Panc1 (cell line): Measurements from ENCODE around the gene TLR1. TPM values are rescaled to one million over a fixed set of nuclear protein-coding genes. Genes with fewer than 3 reads are reported as not detected.

Experiments
- ATAC-seq: fragments of 200-7000 bp; cut with Tn5 transposase; 2 replicates; pipeline ENCODE4 v1.9.1; 2020; ENCODE audit warnings: mild to moderate bottlenecking, moderate library complexity
- BruUV-seq: library from RNA; stranded (reverse); fragments of 400-500 nt; replicated peaks from 2 replicates; lab custom pipeline; 2021; lab: Mats Ljungman, UMichigan
- CTCF ChIA-PET: fragments of 300-600 bp; sonication (Branson Sonifier 250); formaldehyde crosslinking; loops from one replicate; lab custom pipeline; 2022; ENCODE audit warnings: antibody characterized with exemption; lab: Charles Lee
- POLR2A ChIA-PET: fragments of 300-600 bp; sonication (Branson Sonifier 250); formaldehyde crosslinking; loops from one replicate; lab custom pipeline; 2022; ENCODE audit warnings: antibody characterized with exemption; lab: Charles Lee
- DNase-seq: peaks from one replicate; pipeline ENCODE4 v3.0.0-alpha.2; 2010; ENCODE audit warnings: low read depth, low spot score
- H3K27ac ChIP-seq: 2 replicates; pipeline ENCODE4 v1.5.1; 2011; ENCODE audit warnings: mild to moderate bottlenecking, low read length, inconsistent platforms
- H3K27me3 ChIP-seq: fragments of 200-500 bp; sonication (Bioruptor generic); 2 replicates; pipeline ENCODE4 v1.6.0; 2014; ENCODE audit warnings: low read length, inconsistent platforms; ENCODE audit not compliant: control insufficient read depth, insufficient read depth
- H3K36me3 ChIP-seq: fragments of 200-500 bp; sonication (Bioruptor generic); 2 replicates; pipeline ENCODE4 v1.5.1; 2014; ENCODE audit warnings: inconsistent platforms, mild to moderate bottlenecking, low read length, moderate library complexity; ENCODE audit not compliant: control insufficient read depth, insufficient read depth
- H3K4me1 ChIP-seq: 2 replicates; pipeline ENCODE4 v1.5.1; 2011; ENCODE audit warnings: inconsistent platforms, mild to moderate bottlenecking, low read length, moderate library complexity; ENCODE audit not compliant: control insufficient read depth, insufficient read depth
- H3K4me3 ChIP-seq, 2 experiments: 2 replicates each; pipeline ENCODE4 v1.5.1; 2011 to 2012; ENCODE audit warnings: low read depth in 2 of 2, low read length in 2 of 2, mild to moderate bottlenecking in 2 of 2, inconsistent platforms in 1 of 2, moderate library complexity in 1 of 2
- H3K9me3 ChIP-seq: fragments of 200-500 bp; sonication (Bioruptor generic); 2 replicates; pipeline ENCODE4 v1.5.1; 2014; ENCODE audit warnings: low read depth, mild to moderate bottlenecking, inconsistent platforms, low read length, moderate library complexity; ENCODE audit not compliant: control insufficient read depth, insufficient read depth
- POLR2AphosphoS5 ChIP-seq: IDR thresholded peaks from 2 replicates; pipeline ENCODE4 v1.6.1; 2012; ENCODE audit warnings: mild to moderate bottlenecking, low read depth, low read length, moderate library complexity
- SIN3A ChIP-seq: IDR thresholded peaks from 2 replicates; pipeline ENCODE4 v1.6.1; 2012; ENCODE audit warnings: low read depth, mild to moderate bottlenecking, low read length, moderate library complexity, borderline replicate concordance; ENCODE audit not compliant: insufficient read depth
- TCF7L2 ChIP-seq: IDR thresholded peaks from 2 replicates; pipeline ENCODE4 v1.6.1; 2011; ENCODE audit warnings: mild to moderate bottlenecking, low read depth, low read length, inconsistent platforms
- in situ Hi-C: cut with HindIII; loops from 2 replicates; pipeline ENCODE4 v1.10.0; 2016; ENCODE audit warnings: low sequenced_read_pairs, low pct_unique_long_range_greater_than_20kb
- intact Hi-C: fragments of 100-400 bp; cut with micrococcal nuclease; formaldehyde crosslinking; loops from one replicate; pipeline ENCODE4 v1.10.0; 2022; ENCODE audit not compliant: unreplicated experiment
- total RNA-seq: library from RNA; stranded (reverse); gene quantifications from one replicate; pipeline ENCODE4 v1.2.1, GENCODE V29; 2021; ENCODE audit not compliant: unreplicated experiment
- TF ChIP-seq, protein P1 (sequence below): fragments of 450-650 bp; IDR thresholded peaks from 2 replicates; pipeline ENCODE4 v1.5.1; 2017; ENCODE audit warnings: mild to moderate bottlenecking
- TF ChIP-seq, protein P2 (sequence below), 2 experiments: IDR thresholded peaks; 2 replicates each; pipeline ENCODE4 v1.6.1; 2011 to 2012; ENCODE audit warnings: low read depth in 2 of 2, control low read depth in 1 of 2, low read length in 1 of 2, mild to moderate bottlenecking in 1 of 2, moderate library complexity in 1 of 2; ENCODE audit not compliant: insufficient read depth in 1 of 2

TLR1 gene
- total RNA-seq, 1 experiment from 2014 or later, result 0.41 TPM

DNA sequence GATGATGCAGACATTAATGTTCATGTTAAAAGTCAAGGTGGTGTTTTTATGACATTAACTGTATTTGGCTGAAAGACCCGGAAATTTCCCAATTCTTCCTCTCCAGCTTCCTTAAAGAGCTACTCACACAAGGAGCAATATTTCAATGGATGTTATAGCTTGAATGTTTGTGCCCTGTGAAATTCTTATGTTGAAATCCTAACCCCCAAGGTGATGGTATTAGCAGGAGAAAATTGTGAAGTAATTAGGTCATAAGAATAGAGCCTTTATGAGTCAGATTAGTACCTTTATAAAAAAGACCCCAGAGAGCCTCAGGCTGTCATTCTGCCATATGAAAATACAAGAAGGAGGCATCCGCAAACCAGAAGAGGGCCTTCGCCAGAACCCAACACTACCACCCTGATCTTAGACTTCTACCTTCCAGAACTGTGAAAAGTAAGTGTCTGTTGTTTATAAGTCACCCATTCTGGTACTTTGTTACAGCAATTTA lies 3.6 kb downstream of the TLR1 start (continued):
- TF ChIP-seq POLR2AphosphoS5, result no peak

DNA sequence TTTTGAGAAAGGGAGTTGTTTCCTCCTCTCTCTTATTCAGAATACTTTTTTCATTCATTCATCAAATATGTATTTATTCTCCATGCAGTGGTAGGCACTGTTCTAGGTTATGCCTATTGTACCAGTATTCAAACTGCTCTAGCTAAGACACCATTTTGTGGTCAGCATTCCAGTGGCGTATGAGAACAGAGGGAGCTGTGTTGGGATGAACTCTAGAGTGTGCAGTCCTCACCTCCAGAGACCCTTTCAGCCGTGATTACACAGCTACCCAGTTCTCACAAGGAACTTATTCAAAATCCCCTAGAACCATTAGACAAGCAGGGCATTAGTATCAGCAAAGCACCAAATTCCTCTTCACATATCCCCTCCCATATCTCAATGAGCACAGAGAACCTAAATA lies 4.2 kb downstream of the TLR1 start:
- CTCF ChIA-PET, result no interaction called here
- Histone ChIP-seq H3K4me3 (no peak overlapping the region), H3K36me3 (no peaks in the 10 kb centered on the region), H3K9me3 (no peaks in the 10 kb centered on the region), H3K4me1 (peaks cover 4% of the 10 kb centered on the region; the same call in 1 of the 2 replicates), H3K27me3 (no peaks in the 10 kb centered on the region), H3K27ac (no peak overlapping the region)
- in situ Hi-C loops (no loop called here), intact Hi-C loops (no loop called here)
- DNase-seq, result no peak
- POLR2A ChIA-PET, result no interaction called here
- no TSS peak for BruUV-seq
- no peak for ATAC-seq
- TF ChIP-seq SIN3A, result no peak
- TF ChIP-seq POLR2AphosphoS5, result no peak
- no peak for TF ChIP-seq TCF7L2
- TF ChIP-seq, protein P1, sequence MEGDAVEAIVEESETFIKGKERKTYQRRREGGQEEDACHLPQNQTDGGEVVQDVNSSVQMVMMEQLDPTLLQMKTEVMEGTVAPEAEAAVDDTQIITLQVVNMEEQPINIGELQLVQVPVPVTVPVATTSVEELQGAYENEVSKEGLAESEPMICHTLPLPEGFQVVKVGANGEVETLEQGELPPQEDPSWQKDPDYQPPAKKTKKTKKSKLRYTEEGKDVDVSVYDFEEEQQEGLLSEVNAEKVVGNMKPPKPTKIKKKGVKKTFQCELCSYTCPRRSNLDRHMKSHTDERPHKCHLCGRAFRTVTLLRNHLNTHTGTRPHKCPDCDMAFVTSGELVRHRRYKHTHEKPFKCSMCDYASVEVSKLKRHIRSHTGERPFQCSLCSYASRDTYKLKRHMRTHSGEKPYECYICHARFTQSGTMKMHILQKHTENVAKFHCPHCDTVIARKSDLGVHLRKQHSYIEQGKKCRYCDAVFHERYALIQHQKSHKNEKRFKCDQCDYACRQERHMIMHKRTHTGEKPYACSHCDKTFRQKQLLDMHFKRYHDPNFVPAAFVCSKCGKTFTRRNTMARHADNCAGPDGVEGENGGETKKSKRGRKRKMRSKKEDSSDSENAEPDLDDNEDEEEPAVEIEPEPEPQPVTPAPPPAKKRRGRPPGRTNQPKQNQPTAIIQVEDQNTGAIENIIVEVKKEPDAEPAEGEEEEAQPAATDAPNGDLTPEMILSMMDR, result no peak
- TF ChIP-seq, protein P2, sequence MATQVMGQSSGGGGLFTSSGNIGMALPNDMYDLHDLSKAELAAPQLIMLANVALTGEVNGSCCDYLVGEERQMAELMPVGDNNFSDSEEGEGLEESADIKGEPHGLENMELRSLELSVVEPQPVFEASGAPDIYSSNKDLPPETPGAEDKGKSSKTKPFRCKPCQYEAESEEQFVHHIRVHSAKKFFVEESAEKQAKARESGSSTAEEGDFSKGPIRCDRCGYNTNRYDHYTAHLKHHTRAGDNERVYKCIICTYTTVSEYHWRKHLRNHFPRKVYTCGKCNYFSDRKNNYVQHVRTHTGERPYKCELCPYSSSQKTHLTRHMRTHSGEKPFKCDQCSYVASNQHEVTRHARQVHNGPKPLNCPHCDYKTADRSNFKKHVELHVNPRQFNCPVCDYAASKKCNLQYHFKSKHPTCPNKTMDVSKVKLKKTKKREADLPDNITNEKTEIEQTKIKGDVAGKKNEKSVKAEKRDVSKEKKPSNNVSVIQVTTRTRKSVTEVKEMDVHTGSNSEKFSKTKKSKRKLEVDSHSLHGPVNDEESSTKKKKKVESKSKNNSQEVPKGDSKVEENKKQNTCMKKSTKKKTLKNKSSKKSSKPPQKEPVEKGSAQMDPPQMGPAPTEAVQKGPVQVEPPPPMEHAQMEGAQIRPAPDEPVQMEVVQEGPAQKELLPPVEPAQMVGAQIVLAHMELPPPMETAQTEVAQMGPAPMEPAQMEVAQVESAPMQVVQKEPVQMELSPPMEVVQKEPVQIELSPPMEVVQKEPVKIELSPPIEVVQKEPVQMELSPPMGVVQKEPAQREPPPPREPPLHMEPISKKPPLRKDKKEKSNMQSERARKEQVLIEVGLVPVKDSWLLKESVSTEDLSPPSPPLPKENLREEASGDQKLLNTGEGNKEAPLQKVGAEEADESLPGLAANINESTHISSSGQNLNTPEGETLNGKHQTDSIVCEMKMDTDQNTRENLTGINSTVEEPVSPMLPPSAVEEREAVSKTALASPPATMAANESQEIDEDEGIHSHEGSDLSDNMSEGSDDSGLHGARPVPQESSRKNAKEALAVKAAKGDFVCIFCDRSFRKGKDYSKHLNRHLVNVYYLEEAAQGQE (IDR thresholded peaks at IDR 0.05; ENCODE audit: insufficient read depth in 1 of 2, low read depth in 2 of 2, low read length in 1 of 2), result no peak

DNA sequence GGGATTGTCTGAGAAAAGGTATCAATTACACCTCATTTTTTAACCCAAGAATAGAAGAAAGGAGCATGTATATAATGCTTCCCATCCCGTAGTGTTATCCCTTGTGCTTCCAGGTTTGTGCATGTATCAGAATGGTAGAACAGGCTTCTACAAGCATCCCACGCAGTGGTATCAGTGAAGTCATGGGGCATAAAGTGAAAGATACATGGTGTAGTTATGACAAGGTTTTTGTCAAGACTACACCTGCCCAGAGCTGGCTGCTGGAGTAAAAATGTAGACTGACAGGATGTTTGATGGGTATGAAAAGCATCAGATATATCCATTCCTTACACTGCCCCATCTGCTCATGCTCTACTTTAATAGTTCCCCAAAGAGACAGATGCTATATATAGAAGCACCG lies 9.5 kb downstream of the TLR1 start:
- CTCF ChIA-PET, result no interaction called here
- Histone ChIP-seq H3K36me3 (no peaks in the 10 kb centered on the region), H3K9me3 (no peaks in the 10 kb centered on the region), H3K4me1 (no peaks in the 10 kb centered on the region), H3K27me3 (no peaks in the 10 kb centered on the region), H3K27ac (no peak overlapping the region), H3K4me3 (no peak overlapping the region)
- POLR2A ChIA-PET, result interaction anchor here (0.5 kb wide), 1 partner anchor 66 kb away, joined by 3 read pairs; no protein-coding TSS in a partner anchor
- TF ChIP-seq, protein P2 (IDR thresholded peaks at IDR 0.05; ENCODE audit: insufficient read depth in 1 of 2, low read depth in 2 of 2, low read length in 1 of 2), result no peak
- TF ChIP-seq SIN3A, result no peak
- TF ChIP-seq TCF7L2, result no peak
- no peak for TF ChIP-seq POLR2AphosphoS5
- TF ChIP-seq, protein P1, result no peak
- in situ Hi-C loops (no loop called here), intact Hi-C loops (no loop called here)
- BruUV-seq, result no TSS peak
- ATAC-seq (no peak), DNase-seq (no peak)
